ENCODE results near the gene AACS. TPM values are rescaled to one million over a fixed set of nuclear protein-coding genes. Genes with fewer than 3 reads are reported as not detected.

Gene AACS
- total and polyA plus RNA-seq, 4 donors = 3.4 to 13.6 (median 7.3) TPM

DNA sequence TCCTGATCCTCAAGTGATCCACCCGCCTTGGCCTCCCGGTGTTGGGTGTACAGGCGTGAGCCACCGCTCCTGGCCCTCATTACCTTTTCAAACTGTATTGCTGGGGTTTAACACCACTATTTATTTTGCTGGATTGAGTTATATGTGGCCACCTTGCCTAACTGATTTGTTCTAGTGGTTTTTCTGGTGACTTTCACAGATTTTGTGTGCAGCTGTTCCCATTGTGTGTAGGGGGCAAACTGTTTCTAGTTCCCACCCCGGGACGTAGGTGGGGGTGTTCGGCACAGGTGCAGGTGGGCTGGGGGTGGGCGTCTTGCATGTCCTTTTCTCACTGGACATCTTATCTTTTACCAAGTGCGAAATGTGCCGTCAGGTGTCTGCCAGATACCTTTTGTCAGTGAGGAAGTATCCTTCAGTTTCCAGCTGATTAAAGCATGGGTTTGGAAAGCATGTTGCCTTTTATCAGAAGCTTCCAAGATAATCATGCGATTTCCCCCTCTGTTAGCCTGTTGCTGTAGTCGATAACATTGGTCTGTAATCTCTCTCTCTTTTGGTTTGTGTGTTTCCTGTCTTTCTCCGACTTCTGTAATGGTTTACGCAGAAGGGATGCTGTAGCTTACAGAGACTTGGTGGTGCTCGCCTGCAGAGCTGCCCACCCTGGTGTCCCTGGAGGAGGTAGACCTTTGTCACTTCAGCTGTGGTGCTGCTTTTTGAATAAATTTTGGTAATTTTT lies 33.6 kb downstream of the AACS start:
- Histone ChIP-seq H3K27me3 (ENCODE audit: control insufficient read depth in 4 of 4, insufficient read depth in 4 of 4, low read length in 3 of 4) (no peaks in the 10 kb centered on the region), H3K4me1 (ENCODE audit: control insufficient read depth in 4 of 4, insufficient read depth in 4 of 4, low read length in 3 of 4) (no peaks in the 10 kb centered on the region), H3K9ac (ENCODE audit: low read depth in 1 of 2, low read length in 2 of 2) (no peak overlapping the region), H3K36me3 (ENCODE audit: control insufficient read depth in 4 of 4, insufficient read depth in 3 of 4, low read depth in 1 of 4, low read length in 3 of 4) (peaks cover 0 to 4% (median 0%) of the 10 kb centered on the region in 4 donors), H3K27ac (ENCODE audit: low read depth in 1 of 2, low read length in 2 of 2) (no peak overlapping the region), H3K4me3 (ENCODE audit: low read depth in 1 of 3, low read length in 3 of 3) (no peak overlapping the region), H3K9me3 (ENCODE audit: control insufficient read depth in 4 of 4, low read length in 3 of 4) (no peaks in the 10 kb centered on the region)
- no peak for DNase-seq (ENCODE audit: low spot score)
- WGBS = 74% methylated on average over 15 of the region's 15 CpGs
- TF ChIP-seq RXRA (IDR thresholded peaks at IDR 0.05) = no peak
- TF ChIP-seq RAD21 (IDR thresholded peaks at IDR 0.05) = no peak
- TF ChIP-seq, protein P1, sequence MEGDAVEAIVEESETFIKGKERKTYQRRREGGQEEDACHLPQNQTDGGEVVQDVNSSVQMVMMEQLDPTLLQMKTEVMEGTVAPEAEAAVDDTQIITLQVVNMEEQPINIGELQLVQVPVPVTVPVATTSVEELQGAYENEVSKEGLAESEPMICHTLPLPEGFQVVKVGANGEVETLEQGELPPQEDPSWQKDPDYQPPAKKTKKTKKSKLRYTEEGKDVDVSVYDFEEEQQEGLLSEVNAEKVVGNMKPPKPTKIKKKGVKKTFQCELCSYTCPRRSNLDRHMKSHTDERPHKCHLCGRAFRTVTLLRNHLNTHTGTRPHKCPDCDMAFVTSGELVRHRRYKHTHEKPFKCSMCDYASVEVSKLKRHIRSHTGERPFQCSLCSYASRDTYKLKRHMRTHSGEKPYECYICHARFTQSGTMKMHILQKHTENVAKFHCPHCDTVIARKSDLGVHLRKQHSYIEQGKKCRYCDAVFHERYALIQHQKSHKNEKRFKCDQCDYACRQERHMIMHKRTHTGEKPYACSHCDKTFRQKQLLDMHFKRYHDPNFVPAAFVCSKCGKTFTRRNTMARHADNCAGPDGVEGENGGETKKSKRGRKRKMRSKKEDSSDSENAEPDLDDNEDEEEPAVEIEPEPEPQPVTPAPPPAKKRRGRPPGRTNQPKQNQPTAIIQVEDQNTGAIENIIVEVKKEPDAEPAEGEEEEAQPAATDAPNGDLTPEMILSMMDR (IDR thresholded peaks at IDR 0.05; ENCODE audit: low read depth, low read length, missing input control) = no peak
- TF ChIP-seq GABPA (IDR thresholded peaks at IDR 0.05 in 1 of 2, conservative IDR thresholded peaks at IDR 0.05 in 1 of 2) = no peak
- TF ChIP-seq JUND (IDR thresholded peaks at IDR 0.05) = no peak
- TF ChIP-seq EGR1 (IDR thresholded peaks at IDR 0.05; ENCODE audit: low read depth in 2 of 2) = no peak
- TF ChIP-seq SP1 (IDR thresholded peaks at IDR 0.05) = no peak
- no peak for TF ChIP-seq HNF4A (conservative IDR thresholded peaks at IDR 0.05)
- TF ChIP-seq MAX (IDR thresholded peaks at IDR 0.05) = no peak
- TF ChIP-seq HNF4G (IDR thresholded peaks at IDR 0.05) = no peak
- no peak for TF ChIP-seq NR2F2 (IDR thresholded peaks at IDR 0.05)
- TF ChIP-seq YY1 (IDR thresholded peaks at IDR 0.05) = no peak
- TF ChIP-seq TAF1 (conservative IDR thresholded peaks at IDR 0.05) = no peak
- no peak for TF ChIP-seq ZBTB33 (IDR thresholded peaks at IDR 0.05)
- no peak for TF ChIP-seq FOXA2 (IDR thresholded peaks at IDR 0.05)
- no peak for TF ChIP-seq FOXA1 (IDR thresholded peaks at IDR 0.05)
- no peak for TF ChIP-seq ATF3 (IDR thresholded peaks at IDR 0.05)

DNA sequence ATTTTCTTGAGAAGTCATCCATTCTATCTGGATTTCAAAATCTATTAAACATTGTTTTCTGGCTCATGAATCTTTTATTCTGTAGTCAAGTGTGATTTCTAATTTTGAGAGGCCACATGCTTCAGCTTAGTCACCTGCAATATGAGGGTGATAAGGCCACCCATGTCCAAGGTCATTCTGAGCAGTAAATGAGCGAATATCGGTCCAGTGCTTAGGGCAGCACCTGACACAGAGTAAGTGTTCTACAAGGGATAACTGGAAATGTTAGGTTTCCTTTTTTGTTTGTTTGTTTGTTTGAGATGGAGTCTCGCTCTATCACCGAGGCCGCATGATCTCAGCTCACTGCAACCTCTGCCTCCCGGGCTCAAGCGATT lies 34.2 kb downstream of the AACS start:
- Histone ChIP-seq H3K9ac (ENCODE audit: low read depth in 1 of 2, low read length in 2 of 2) (no peak overlapping the region), H3K36me3 (ENCODE audit: control insufficient read depth in 4 of 4, insufficient read depth in 3 of 4, low read depth in 1 of 4, low read length in 3 of 4) (peaks cover 0 to 4% (median 1%) of the 10 kb centered on the region in 4 donors), H3K4me3 (ENCODE audit: low read depth in 1 of 3, low read length in 3 of 3) (no peak overlapping the region), H3K4me1 (ENCODE audit: control insufficient read depth in 4 of 4, insufficient read depth in 4 of 4, low read length in 3 of 4) (no peaks in the 10 kb centered on the region), H3K27ac (ENCODE audit: low read depth in 1 of 2, low read length in 2 of 2) (no peak overlapping the region), H3K9me3 (ENCODE audit: control insufficient read depth in 4 of 4, low read length in 3 of 4) (no peaks in the 10 kb centered on the region), H3K27me3 (ENCODE audit: control insufficient read depth in 4 of 4, insufficient read depth in 4 of 4, low read length in 3 of 4) (no peaks in the 10 kb centered on the region)
- no peak for DNase-seq (ENCODE audit: low spot score)
- TF ChIP-seq RXRA (IDR thresholded peaks at IDR 0.05) (no peak), RAD21 (IDR thresholded peaks at IDR 0.05) (no peak), ATF3 (IDR thresholded peaks at IDR 0.05) (no peak), ZBTB33 (IDR thresholded peaks at IDR 0.05) (no peak), MAX (IDR thresholded peaks at IDR 0.05) (no peak), SP1 (IDR thresholded peaks at IDR 0.05) (no peak), JUND (IDR thresholded peaks at IDR 0.05) (no peak), NR2F2 (IDR thresholded peaks at IDR 0.05) (no peak)
- WGBS = 97% methylated on average over 7 of the region's 7 CpGs
